Measurements from ENCODE around the gene ASL. TPM values are rescaled to one million over a fixed set of nuclear protein-coding genes. Genes with fewer than 3 reads are reported as not detected.
"Not testable (repeated sequence)": the region's sequence is repeated elsewhere in the genome, so short reads cannot be mapped to it uniquely, and the experiment has no call there.

The ASL gene
- total RNA-seq, 2 donors from 2014 or later: 43.2 to 54.7 TPM

DNA sequence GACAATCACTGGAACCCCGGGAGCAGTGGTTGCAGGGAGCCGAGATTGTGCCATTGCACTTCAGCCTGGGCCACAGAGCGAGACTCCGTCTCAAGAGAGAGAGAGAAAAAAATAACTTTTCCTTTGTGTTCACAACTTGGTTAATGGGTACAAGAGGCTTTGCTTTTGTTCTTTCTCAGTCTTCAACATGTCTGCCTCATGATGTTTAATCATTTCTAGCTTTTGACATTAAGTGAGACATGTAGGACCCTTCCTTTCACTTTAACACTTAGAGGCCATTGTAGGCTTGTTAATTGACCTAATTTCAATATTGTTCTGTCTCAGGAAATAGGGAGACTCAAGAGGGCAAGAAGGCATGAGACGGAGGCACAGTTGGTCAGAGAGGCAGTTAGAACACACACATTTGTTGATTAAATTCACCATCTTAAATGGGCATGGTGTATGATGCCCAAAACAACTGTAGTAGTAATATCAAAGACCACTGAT is 29.7 kb downstream of the ASL start:
- Histone ChIP-seq H3K36me3 (no peaks in the 10 kb centered on the region), H3K27me3 (replicated peaks; ENCODE audit: insufficient read depth) (no peaks in the 10 kb centered on the region), H3K27ac (no peak overlapping the region), H3K9me3 (no peaks in the 10 kb centered on the region), H3K4me1 (ENCODE audit: control insufficient read depth in 1 of 2, low read depth in 2 of 2) (no peaks in the 10 kb centered on the region), H3K4me3 (no peak overlapping the region)
- no peak for ATAC-seq (ENCODE audit: insufficient number of reproducible peaks, low FRiP score, low read depth)
- no peak for DNase-seq (ENCODE audit: low spot score)
- TF ChIP-seq, protein P1, sequence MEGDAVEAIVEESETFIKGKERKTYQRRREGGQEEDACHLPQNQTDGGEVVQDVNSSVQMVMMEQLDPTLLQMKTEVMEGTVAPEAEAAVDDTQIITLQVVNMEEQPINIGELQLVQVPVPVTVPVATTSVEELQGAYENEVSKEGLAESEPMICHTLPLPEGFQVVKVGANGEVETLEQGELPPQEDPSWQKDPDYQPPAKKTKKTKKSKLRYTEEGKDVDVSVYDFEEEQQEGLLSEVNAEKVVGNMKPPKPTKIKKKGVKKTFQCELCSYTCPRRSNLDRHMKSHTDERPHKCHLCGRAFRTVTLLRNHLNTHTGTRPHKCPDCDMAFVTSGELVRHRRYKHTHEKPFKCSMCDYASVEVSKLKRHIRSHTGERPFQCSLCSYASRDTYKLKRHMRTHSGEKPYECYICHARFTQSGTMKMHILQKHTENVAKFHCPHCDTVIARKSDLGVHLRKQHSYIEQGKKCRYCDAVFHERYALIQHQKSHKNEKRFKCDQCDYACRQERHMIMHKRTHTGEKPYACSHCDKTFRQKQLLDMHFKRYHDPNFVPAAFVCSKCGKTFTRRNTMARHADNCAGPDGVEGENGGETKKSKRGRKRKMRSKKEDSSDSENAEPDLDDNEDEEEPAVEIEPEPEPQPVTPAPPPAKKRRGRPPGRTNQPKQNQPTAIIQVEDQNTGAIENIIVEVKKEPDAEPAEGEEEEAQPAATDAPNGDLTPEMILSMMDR (IDR thresholded peaks at IDR 0.05): no peak

- not testable (repeated sequence) for H3K27ac ChIP-seq; ATAC-seq (ENCODE audit: insufficient number of reproducible peaks, low FRiP score, low read depth); DNase-seq (ENCODE audit: low spot score); H3K4me3 ChIP-seq; H3K9me3 ChIP-seq; H3K36me3 ChIP-seq; H3K4me1 ChIP-seq (ENCODE audit: control insufficient read depth in 1 of 2, low read depth in 2 of 2); H3K27me3 ChIP-seq (replicated peaks; ENCODE audit: insufficient read depth)
Measured at GRCh38 chr7:66108410-66108809, 32.8 kb downstream of the ASL start.

DNA sequence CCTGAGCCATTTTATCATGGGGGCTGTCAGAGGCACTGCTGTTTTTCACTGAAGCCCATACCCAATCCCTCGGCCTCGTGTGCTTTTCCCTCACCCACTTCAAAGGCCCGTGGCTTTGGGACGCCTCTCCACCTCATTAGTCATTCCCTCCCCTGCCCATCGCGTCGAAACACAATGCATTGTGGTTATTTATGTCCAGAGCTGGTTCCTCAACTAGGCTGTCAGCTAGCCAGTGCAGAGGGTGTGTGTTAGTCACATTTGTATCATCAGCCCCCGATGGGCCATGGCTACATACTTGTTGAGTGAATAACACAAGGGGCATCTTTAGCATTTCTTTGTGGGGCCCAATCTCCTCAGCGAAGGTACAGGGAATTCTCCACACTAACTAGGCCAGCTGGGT is 35.2 kb downstream of the ASL start:
- Histone ChIP-seq H3K4me3 (no peak overlapping the region), H3K27ac (no peak overlapping the region), H3K4me1 (ENCODE audit: control insufficient read depth in 1 of 2, low read depth in 2 of 2) (peaks cover 8 to 12% of the 10 kb centered on the region in 2 donors), H3K9me3 (no peaks in the 10 kb centered on the region), H3K36me3 (no peaks in the 10 kb centered on the region), H3K27me3 (replicated peaks; ENCODE audit: insufficient read depth) (no peaks in the 10 kb centered on the region)
- no peak for ATAC-seq (ENCODE audit: insufficient number of reproducible peaks, low FRiP score, low read depth)
- TF ChIP-seq, protein P1 (IDR thresholded peaks at IDR 0.05): no peak
- no peak for DNase-seq (ENCODE audit: low spot score)

- DNase-seq (ENCODE audit: low spot score): peak; percentile 41
- Histone ChIP-seq H3K9me3 (no peaks in the 10 kb centered on the region), H3K4me1 (ENCODE audit: control insufficient read depth in 1 of 2, low read depth in 2 of 2) (peaks cover 12 to 25% of the 10 kb centered on the region in 2 donors), H3K36me3 (no peaks in the 10 kb centered on the region), H3K27ac (peak within 1 kb of the TSS; percentile 85 to 90), H3K27me3 (replicated peaks; ENCODE audit: insufficient read depth) (no peaks in the 10 kb centered on the region), H3K4me3 (peak within 1 kb of the TSS; percentile 90)
- peak; percentile 68 for ATAC-seq (ENCODE audit: insufficient number of reproducible peaks, low FRiP score, low read depth)
- TF ChIP-seq, protein P1 (IDR thresholded peaks at IDR 0.05): no peak
Measured at GRCh38 chr7:66114743-66115649, 39.4 kb downstream of the ASL start, which contains the start of gene CRCP. Gene CRCP, plus strand, starts transcription at chr7:66114847. Its CDS starts 116 bp downstream, at chr7:66114963.

- H3K9me3 ChIP-seq; H3K4me3 ChIP-seq; H3K27ac ChIP-seq; H3K36me3 ChIP-seq; DNase-seq (ENCODE audit: low spot score); ATAC-seq (ENCODE audit: insufficient number of reproducible peaks, low FRiP score, low read depth); H3K27me3 ChIP-seq (replicated peaks; ENCODE audit: insufficient read depth): not testable (repeated sequence)
- H3K4me1 ChIP-seq (ENCODE audit: control insufficient read depth in 1 of 2, low read depth in 2 of 2): peaks cover 12 to 25% of the 10 kb centered on the region in 2 donors
Measured at GRCh38 chr7:66116680-66117420, 41.2 kb downstream of the ASL start.

DNA sequence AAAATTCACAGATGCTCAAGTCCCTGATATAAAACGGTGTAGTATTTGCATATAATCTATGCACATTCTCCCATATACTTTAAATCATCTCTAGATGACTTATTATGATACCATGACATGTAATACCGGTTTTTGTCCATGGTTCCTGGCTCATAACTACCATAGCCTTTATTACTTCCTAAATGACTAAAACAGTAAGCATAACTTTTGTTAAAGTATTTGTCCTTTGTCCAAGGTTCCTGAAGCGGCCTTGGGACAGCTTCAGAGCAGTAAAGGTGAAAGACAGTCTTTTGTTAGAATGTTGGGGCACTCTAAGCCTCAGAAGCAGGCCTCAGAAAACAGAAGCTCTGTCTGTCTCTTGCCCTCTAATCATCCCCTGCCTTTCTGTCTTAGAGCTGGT is 43.0 kb downstream of the ASL start:
- Histone ChIP-seq H3K4me3 (no peak overlapping the region), H3K4me1 (ENCODE audit: control insufficient read depth in 1 of 2, low read depth in 2 of 2) (peaks cover 12 to 25% of the 10 kb centered on the region in 2 donors), H3K9me3 (no peaks in the 10 kb centered on the region), H3K27me3 (replicated peaks; ENCODE audit: insufficient read depth) (no peaks in the 10 kb centered on the region), H3K27ac (no peak overlapping the region), H3K36me3 (no peaks in the 10 kb centered on the region)
- no peak for ATAC-seq (ENCODE audit: insufficient number of reproducible peaks, low FRiP score, low read depth)
- DNase-seq (ENCODE audit: low spot score): no peak
- TF ChIP-seq, protein P1 (IDR thresholded peaks at IDR 0.05): no peak
